NCI-H146 treated with DMSO at 0.1 percent for 48 hours (cell line): ENCODE results near the gene OR8J3.
"Not testable (repeated sequence)": the region's sequence is repeated elsewhere in the genome, so short reads cannot be mapped to it uniquely, and the experiment has no call there.

Source experiments
- DNase-seq: peaks from one replicate; lab custom pipeline; 2025; ENCODE audit not compliant: unreplicated experiment; lab: John Stamatoyannopoulos, UW

Gene OR8J3, protein sequence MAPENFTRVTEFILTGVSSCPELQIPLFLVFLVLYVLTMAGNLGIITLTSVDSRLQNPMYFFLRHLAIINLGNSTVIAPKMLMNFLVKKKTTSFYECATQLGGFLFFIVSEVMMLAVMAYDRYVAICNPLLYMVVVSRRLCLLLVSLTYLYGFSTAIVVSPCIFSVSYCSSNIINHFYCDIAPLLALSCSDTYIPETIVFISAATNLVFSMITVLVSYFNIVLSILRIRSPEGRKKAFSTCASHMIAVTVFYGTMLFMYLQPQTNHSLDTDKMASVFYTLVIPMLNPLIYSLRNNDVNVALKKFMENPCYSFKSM

DNA sequence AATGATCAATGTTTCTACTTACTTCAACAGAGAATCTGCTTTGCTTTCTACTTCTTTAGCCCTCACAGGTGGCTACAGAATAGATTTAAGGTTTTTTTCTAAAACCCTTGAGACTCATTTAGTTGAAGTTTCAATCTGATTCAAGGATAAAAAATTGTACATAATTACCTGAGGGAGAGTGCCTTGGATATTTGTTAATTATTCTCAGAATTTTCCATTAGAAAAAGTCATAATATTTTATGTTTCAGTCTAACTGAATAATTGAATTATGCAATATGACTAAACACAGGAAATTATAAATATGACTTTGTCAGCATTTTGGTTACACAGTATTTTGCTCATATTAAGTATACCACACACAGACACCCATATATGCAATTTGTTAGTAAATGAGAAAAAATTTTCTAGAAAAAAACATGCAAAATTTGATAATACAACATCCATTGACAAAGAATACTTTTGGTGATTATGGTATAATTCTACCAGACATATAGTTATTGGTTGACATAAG lies at the start of gene OR8J3:
OR8J3 (minus strand) TSS at position 51 of the 511 bp plus-strand sequence. CDS start 2,483 bp downstream, outside the sequence.
- no peak for DNase-seq

DNA sequence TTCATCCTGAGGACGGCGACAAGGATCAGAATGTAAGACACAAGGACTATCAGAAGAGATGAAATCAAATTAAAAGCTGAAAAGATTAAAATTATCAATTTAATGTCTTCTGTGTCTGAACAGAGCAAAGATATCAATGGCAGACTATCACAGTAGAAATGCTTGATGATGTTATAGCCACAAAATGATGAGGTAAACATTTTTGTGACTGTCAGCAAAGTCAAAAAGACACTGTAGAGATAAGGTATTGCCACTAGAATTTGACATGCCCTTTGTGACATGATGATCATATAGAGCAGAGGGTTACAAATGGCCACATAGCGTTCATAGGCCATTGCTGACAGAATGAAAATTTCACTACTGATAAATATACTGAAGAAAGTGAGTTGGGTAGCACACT lies 48.6 kb upstream of the OR8J3 start:
- no peak for DNase-seq

DNA sequence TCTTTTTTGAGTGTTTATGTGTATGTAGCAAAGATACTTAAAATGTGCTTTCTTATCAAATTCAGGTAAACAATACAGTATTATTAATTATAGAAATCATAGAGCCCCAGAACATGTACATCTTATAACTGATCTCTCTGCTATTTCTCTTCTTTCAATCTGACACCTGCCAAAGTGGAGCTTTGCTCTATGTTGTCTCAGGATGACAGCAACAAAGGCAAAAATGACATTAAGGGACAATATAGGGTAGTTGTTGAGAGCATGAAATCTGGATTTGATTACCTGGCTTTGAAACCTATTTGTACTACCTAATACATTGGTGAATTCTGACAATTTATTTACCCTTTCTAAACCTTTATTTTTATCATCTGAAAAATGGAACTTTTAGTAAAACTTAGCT lies 43.5 kb upstream of the OR8J3 start:
- no peak for DNase-seq

DNA sequence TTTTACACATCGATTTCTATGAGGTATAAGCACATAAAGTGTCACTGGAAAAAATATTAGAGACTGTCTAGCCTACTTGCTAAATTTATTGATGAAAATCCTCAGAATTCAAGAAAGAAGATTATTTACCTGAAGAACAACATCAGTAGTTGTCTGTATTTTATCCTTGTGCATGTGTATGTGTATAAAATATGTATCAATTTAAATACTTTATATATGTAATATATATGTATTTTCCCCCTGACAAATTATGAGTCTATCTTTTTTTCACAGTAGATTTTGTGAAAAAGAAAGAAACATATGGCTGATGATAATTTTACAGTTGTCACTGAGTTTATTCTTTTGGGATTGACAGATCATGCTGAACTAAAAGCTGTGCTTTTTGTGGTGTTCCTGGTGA lies 36.3 kb upstream of the OR8J3 start, which contains the start of gene OR5J2:
OR5J2 (plus strand) TSS at position 301 of the 400 bp plus-strand sequence; CDS start at position 301, 0 bp downstream.
- no peak for DNase-seq

DNA sequence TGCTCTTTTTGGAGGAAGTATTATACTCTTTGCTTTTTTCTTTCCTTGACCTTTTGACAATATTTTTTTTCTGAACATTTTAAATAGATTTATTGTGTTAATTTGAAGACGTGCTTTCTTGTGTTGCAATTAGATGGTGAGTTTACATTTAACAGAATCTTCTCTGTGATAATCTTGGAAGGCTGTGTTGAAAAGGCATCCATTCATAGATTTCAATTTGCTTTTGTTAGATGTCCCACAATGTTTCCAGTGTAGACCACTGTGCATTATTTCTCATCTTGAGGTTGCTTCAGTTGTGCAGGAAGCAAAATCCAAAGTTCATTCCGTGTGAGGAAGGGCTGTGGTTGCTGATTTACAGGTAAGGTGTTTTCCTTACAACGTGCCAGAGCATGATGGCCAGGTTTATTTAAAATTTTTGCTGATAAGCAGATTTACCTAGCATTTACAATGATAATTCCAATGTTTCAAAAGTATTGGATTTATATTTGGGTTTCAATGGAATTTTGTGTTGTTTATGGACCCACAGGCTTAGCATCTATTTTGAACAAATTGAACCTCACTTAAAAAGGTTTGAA lies 32.3 kb upstream of the OR8J3 start:
- no peak for DNase-seq

DNA sequence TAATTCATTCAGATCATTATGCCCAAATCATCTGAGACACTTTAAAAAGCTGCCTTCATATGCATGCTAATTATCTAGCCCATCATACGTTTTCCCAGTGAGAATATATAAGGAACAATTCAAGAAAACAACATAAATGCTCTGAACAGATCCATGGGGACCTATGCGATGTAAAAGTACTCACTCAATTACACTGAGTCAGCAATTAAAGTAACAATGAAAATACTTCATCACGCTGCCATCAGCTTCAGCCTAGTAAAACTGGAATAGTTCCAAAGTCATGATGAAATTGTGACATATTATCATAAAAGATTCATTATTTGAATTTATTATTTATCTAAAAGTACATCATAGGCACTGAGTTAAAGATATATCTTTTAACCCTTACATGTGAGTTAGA lies 23.8 kb upstream of the OR8J3 start:
- DNase-seq = no peak

DNA sequence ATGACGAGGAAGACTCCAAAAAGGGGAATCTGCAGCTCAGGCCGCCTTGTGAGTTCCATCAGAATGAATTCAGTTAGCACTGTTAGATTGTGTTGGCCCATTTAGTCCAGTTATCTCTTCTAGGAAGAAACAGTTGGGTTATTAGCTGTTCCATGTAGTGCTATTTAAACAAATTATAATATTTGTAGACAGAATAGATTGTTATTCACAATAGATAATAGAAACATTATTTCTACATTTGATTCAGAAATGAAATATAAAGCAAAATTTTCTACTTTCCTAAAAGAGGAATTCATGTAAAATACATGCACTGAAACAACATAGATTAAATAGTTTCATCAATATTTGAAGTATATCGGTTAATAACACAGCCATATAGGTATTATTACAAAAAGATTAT lies 20.2 kb upstream of the OR8J3 start, which contains the start of gene OR8K5:
OR8K5 (minus strand) TSS at position 101 of the 400 bp plus-strand sequence; CDS start at position 101, 0 bp downstream.
- no peak for DNase-seq

DNA sequence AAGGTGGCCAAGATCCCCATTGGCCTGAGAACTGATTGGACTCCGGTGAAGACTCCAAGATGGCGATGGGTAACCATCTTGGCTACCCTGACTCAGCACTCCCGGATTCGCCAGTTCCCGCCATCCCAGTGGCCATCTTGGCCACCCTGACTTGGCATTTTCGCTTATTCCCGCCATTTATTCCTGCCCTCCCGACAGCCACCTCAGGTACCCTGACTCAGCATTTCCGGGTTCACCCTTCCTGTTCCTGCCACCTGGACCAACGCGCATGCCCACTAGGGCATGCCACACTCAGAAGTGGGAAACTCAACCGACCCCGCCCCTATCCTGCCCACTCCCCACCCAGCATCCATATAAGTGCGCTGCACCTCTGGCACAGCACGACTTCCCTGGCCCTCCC lies 12.3 kb upstream of the OR8J3 start:
- no peak for DNase-seq

DNA sequence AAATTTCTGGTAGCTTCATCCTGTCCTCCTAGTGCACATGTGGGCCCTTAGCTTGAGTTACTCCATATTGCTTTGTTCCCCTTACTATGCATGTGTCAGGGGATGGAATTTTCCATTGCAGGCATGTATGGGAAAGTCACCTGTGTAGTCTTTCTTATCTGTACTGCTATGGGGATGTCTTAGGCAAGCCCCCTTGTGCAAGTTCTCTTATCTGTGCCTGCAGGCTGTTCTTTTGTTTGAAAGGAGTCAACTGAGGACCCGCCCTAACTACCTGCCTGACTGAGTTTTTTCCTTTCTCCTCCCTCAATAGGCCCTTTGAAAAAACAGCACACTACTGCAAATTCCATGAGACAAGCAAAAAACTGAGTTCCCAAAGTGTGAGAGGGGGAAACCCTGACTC lies 11.4 kb upstream of the OR8J3 start:
- DNase-seq = no peak

DNA sequence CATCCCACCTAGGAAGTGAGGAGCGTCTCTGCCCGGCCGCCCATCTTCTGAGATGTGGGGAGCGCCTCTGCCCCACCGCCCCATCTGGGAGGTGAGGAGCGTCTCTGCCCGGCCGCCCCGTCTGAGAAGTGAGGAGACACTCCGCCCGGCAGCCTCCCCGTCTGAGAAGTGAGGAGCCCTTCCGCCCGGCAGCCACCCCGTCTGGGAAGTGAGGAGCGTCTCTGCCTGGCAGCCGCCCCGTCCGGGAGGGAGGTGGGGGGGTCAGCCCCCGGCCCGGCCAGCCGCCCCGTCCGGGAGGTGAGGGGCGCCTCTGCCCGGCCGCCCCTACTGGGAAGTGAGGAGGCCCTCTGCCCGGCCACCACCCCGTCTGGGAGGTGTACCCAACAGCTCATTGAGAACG lies 3.7 kb upstream of the OR8J3 start:
- DNase-seq = not testable (repeated sequence)

DNA sequence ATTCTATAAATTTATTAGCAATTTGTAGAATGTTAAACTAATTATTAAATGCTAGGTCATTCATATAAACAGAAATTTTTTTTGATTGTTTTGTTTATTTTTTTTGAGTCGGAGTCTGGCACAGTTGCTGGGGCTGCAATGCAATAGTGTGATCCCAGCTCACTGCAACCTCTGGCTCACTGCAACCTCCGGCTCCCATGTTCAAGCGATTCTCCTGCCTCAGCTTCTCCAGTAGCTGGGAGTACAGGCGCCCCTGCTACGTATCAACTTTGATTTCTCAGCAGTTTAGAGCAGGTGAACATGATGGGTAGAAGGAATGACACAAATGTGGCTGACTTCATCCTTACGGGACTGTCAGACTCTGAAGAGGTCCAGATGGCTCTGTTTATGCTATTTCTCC lies 17.9 kb downstream of the OR8J3 start, which contains the start of gene OR8H3:
OR8H3 (plus strand) TSS at position 301 of the 400 bp plus-strand sequence; CDS start at position 301, 0 bp downstream.
- no peak for DNase-seq

DNA sequence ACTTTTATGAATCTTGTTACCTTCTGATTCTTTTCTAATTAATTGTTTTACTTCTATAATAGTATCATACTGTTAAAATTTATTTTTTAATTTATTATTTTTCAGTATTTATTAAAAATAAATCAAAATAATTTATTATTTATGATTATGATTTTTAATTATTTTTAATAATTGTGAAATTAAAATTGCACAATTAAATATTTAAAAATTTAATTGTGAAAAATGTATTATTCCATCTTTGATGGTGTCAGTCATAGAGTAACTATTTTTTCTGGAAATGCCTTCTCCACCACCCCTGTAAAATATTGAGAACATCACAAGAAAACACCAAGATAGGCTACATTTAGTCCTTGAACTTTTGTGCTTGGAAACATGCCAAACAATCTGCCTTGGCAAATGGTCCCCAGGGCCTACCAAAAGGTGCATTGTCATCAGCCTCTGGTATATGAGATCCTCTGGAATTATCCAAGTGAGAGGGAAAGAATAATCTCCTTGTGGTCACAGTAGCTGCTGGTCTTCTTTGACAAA lies 36.7 kb downstream of the OR8J3 start, which contains the start of gene OR8H2:
OR8H2 (plus strand) TSS at position 478 of the 528 bp plus-strand sequence. CDS start 1,356 bp downstream, outside the sequence.
- no peak for DNase-seq

DNA sequence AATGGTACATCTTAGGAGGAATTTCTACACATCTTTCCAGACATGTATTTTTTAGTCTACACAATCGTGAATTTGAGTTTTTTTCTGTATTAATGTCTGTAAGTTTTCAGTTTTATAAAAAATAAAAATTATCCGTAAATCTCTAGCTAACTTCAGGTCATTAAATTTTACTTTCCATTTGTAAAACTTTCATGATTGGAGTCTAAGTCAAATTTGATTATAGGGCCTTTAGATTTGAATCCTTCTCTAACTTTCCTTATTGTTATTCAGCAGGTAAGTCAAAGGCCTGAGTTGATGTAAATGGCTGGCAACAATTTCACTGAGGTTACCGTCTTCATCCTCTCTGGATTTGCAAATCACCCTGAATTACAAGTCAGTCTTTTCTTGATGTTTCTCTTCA lies 47.0 kb downstream of the OR8J3 start, which contains the start of gene OR8I2:
OR8I2 (plus strand) TSS at position 301 of the 400 bp plus-strand sequence; CDS start at position 301, 0 bp downstream.
- DNase-seq = no peak

DNA sequence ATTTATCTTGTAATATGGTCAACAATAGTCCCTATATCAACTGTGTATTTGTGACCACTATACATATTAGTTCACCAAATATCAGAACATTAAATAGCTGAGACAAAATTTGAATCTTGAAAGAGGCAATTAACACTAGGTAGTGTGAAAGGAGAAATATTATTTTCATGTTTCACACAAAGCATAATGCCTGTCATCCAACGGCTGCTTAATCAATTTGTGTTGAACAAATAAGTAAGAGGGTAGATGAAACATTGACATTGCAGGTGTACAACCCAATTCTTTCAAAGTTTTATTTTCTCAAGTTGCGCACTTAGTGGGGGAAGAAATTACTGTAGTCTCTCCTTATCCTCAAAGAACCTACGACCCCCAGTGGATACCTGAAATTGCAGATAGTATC lies 50.3 kb downstream of the OR8J3 start:
- no peak for DNase-seq
